Measurements from ENCODE around the gene TTC8.
"Not testable (repeated sequence)": the region's sequence is repeated elsewhere in the genome, so short reads cannot be mapped to it uniquely, and the experiment has no call there.

TTC8 gene

DNA sequence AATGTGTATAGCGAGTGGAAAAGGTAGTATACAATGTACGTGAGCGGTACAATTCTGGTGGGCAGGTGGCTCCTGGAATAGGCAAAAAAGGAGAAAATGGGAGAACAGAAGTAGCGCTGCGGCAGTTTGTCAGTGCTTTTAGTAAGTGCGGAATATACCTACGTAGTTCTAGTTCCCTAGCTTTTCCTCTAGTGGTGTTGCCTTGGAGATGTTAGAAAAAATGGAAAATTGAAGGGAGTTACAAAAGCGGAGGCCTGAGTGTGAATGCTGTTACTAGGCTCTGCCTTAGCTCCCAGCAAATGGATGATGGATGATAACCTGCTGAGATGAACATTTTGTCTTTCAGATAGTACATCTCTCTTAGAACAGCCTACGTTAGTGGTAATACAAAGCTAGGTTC lies 1.1 kb downstream of the TTC8 start:
- no peak for DNase-seq

DNA sequence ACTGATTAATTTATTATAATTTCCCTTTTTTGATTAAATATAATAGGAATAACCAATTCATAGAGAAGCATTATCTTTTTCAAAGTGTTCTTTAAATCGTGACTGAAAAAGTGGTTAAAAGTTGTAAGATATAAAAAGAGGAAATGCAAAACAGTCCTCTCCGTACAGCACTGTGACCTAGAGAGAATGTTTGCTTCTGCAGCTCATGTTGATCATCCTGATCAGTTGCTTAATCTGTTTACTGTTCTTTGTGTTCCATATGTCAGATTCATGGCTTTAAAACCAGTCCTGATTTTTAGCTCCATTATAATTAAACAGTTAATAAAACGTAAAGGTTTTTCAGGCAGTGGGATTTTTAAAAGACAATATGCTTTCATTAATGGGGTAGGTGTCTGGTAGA lies 4.7 kb downstream of the TTC8 start:
- DNase-seq, result no peak

DNA sequence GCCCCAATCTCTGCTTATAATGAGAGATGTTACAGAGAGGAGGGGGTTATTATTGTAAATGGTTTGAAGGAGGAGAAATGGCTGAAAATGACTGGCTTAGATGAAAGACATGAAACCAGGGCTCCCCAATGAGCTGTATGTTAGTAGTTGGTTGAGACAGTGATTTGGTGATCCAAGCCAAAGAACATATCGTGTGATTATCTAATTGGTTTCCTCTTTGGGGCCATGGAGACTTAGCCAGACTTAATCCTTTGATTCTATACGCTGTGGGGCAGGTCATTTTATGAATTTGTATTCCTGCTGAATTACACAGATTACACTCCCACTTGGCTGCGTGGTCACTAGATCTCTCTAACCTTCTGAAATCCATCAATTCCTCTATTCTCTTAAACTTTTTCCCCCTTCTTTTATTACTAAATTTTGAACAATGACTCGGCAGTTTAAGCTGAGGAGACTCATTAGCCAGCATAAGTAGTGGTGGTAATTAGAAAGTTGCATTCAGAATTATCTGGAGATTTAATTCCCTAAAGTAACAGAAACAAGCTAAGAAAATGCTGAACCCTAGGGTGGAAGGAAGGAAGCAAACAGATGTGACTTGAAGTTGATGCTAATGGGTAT lies 5.3 kb downstream of the TTC8 start:
- no peak for DNase-seq

DNA sequence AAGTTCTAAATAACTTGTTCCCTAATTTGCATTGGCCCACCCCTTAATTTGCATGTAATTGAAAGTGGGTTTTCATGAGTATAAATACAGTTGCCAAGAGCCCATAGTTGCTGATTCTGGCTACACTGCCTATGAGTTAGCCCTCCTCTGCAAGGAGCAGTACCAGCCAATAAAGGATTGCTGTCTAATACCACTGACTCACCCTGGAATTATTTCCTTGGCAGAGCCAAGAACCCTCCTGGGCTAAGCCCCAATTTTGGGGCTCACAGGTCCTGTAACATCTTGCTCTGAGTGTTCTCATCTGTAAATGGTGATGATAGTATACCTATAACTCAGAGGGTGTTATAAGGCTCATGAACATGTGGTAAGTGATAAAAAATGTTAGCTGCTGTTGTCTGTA lies 6.8 kb downstream of the TTC8 start:
- no peak for DNase-seq

DNA sequence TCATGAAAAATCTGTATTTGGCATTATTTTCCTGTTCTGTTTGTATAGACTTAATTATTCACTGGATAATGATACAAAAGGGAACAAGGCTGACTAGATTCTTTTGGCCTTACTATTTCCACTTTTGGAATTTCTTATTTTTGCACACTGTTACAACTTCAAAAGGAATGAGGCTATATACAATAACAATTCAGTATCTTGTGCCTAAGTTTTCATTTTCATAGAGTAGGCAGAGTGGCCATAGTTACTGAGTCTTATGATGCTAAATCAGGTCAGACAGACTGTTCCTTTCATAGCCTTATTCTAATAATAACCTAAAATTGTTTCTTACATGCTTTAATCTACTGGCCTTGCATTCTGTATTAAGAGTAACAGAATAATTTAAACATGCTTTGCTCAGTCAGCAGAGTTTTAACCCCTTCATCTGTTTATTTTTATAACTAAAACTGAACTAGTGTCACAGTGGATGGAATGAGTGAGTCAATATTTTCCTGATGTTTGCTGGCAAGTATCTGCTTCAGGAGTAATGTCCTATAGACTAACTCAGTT lies 10.5 kb downstream of the TTC8 start:
- no peak for DNase-seq

DNA sequence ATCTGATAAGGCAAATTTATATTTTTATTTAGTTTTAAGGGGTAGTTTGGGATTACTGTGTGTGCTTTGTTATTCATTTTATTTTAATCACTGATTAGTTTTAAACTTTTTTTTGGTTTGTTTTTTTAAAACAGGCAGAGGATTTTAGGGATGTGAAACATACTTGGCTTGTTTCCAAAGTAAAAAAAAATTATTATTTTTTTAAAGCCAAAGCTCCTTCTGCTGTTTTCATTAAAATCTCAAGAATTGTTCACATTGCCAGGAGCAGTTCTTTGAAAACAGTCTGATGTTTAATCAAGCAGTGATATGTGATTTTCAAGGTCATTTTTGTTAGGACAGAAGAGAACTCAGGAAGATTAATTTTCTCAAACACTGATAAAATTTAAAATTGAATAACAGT lies 11.2 kb downstream of the TTC8 start:
- no peak for DNase-seq

DNA sequence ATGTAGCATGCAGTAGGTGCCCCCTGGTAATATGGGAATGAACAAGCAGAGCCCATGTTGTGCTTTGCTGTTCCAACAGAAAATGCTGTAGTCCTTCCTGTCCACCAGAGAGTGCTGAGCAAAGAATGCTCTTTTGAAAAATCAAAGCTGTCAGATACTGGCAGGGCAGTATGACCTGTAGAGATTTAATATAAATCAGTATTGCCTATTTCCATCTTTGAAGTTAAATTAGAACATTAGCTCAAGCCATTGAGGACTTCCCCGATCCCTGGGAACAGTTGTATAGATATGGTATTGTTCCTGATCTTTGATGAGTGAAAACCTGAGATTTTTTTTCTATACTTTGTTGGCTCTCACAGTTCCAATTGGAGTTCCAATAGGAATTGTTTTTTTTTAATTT lies 13.0 kb downstream of the TTC8 start:
- no peak for DNase-seq

DNA sequence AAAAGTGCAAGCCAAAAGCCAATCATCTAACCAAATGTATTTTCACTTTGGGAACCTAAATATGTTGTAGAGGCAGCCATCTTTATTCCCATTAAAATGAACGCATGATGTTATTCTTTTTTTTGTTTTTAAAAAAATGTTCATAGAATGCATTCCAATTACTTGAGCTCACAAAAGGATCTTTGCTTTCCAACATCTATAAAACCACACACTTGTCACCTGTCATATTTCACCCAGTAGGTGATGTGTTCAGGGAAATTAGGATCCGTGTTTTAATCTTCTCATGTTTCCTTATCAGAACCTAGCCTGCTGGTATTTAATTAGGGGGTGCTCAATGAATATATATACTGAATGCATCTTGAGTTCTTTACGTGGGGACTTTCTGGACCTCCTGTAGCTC lies 13.6 kb downstream of the TTC8 start:
- no peak for DNase-seq

DNA sequence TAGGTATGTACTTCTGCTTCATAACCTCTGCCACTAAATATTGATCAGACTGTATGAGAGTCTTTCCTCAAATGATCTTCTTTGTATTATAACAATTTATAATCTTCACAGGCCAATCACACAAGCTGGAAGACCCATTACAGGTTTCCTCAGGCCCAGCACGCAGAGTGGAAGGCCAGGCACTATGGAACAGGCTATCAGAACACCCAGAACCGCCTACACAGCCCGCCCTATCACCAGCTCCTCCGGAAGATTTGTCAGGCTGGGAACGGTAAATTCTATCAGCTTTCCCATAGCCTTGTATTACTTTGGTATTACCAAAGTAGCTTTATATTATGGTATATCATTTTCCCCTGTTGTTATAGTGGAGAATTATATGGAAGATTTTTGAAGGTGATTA lies 16.5 kb downstream of the TTC8 start:
- no peak for DNase-seq

DNA sequence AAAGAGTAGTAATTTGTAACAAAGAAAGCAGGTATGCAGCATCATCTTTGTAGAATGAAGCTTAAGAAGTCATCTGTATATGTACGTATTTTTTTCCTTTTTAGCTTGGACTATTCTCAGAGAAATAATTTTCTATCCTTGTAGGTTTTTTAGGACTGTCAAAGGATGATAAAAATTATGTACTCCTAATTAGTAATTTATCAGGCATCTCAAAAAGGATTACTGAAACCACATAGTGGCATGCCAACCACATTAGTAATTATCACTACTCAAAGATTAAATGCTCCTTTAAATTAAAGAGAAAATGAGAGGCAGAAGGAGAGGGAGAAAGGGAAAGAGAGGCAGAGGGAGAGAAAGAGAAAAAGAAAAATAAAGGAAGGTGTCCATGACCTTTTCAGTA lies 17.3 kb downstream of the TTC8 start:
- DNase-seq, result no peak

DNA sequence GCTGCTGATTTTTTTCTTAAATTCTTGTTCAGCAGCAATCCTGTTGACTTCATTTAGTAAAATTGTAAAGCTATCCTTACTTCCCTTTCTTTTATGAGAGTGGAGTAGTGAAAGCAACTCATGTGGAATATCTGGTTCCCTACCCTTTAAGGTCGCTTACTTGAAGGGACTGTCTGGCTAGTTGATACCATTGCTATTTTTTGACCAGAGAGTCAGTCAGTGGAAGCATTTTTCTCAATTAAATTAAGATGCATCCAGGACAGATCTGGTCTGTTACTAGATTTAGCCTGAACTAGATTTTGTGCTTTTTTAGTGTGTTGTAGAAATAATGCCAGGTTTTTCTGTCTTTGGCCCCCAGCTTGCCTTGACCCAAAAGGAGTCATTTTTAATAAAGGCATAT lies 18.0 kb downstream of the TTC8 start:
- no peak for DNase-seq

DNA sequence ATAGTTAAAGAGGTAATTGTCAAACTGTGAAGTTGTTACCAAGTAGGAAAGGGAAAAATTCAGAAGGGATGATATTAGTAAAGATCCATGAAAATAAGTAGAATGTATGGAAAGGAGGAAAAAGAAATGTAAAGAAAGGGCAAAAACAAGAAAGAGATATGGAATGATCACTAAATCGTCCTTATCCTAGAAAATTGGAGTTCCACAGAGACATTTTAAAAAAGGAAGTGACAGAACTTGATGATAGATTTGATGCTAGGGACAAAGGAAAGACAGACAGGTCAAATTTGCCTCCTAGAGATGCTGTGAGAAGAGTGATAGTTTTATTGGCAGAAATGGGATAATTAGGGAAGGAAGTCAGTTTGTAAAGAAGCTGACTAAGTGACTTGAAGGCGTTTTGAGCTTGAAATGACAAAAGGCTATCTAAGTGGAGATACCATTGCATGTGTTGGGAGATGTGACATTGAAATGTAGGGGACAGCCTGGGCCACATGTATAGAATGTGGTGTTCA lies 20.6 kb downstream of the TTC8 start:
- no peak for DNase-seq

DNA sequence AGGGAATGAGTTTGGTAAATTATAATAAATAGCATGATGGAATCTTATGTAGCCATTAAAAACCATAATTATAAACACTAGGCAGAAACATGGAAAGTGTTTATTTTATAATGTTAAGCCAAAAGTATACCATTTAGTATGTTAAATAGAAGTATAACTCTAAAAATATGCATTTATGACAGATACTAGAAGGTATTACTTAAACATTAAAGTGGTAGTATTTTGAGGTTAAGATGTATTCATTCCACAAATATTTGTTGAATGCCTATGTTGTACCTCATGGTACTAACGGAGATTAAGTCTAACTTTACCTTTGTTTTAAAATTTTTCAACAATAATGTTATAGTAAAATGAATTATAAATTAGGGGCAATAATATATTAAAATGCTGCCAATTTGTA lies 24.1 kb downstream of the TTC8 start:
- DNase-seq, result no peak

DNA sequence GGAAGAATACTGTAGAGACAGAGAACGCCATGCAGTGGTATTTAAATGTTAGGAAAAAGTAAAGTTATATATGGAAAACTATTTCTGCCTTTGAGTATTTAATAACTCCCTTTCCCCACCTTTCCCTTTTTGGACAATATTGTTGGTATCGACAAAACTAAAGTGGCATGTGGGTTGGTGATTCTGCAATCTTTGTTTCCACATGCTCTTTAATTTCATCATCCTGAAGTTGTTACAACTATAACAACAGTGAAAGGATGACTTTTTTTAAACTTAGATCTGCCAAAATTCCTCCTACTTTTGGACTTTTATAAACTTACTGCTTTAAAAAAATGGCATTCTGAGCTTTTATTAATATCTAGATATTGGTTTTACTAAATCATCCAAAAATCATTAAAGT lies 25.3 kb downstream of the TTC8 start:
- DNase-seq, result no peak

DNA sequence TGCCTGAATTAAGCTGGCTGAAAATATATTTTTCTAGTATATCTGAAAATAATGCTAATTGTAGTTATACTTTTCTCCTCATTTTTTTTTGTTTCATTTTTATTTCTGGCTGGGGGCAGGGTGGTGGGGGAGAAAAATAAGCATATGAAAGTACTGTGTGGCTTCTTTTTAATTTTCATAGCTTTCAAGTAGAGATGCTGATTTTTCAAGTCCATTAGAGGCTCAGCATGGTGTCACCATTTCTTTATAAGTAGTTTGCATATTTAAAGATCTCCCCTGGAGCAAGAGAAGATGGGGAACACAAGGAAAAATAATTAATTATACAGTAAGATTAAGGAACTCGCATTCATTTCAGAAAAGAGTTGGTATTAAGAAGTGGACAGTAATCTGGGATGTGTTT lies 27.1 kb downstream of the TTC8 start:
- DNase-seq, result no peak

DNA sequence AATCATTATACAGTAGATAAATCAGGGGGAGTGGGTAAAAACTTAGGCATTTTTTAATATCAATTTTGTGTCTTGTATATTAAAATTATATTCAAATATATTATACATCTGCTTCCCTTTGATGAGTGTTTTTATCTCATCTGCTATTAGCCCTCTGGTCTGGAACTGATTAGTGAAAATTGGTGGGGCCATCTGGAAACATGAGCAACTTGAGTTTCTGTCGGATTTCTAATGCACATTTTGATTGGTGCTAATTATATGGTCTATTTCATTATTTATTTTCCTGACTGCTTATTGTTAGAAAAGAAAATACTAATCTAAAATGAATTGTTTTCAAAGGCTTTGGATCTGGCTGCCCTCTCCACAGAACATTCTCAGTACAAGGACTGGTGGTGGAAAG lies 28.2 kb downstream of the TTC8 start:
- DNase-seq, result no peak

DNA sequence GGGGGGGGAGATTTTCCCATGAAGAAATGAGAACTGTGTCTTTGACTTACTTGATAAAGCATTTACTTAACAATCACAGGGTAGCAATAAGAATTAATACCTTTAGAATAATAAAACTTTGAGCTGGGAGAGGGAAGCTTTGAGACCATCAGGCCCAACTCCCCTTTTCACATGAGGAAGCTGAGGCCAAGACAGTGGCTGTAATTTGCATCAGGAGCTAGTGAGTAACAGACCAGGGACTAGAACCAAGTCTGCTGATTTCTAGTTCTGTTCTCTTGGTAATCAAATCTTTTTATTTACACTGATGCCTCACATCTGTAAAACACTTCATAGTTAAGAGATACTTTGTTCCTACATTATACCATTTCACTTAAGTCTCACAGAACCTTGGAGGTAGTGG lies 28.7 kb downstream of the TTC8 start:
- DNase-seq, result no peak

DNA sequence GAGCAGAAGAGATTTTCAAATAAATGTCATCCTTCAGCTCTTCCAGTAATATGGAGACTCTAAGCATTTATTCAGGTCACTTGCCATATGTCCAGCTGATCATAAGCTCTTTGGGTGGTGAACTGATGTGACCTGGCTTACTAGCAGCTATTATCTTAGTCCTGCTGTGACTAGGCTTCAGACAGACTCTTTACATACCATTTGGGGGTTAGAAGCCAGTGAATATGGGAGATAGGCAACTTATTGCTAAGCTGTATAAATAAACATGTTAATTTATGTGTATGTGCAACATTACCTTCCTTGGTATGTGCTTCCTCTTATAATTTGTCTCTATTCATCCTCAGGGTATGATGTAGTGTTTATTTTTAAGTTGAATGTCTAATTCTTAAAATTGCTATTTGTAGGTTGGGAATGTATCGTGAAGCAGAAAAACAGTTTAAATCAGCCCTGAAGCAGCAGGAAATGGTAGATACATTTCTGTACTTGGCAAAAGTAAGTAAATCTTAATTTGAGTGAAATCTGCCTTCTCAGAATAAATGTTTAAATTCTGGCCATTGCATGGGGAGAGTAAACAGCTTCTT lies 32.4 kb downstream of the TTC8 start:
- DNase-seq, result no peak

DNA sequence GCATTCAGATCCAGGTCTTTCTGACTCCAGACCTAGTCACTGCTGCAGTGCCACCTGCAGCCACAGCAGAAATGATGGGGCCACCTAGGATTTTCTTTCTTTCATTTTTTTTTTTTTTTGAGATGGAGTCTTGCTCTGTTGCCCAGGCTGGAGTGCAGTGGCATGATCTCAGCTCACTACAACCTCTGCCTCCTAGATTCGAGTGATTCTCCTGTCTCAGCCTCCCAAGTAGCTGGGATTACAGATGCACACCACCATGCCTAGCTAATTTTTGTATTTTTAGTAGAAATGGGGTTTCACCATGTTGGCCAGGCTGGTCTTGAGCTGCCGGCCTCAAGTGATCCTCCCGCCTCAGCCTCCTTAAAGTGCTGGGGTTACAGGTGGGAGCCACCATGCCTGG lies 33.4 kb downstream of the TTC8 start:
- not testable (repeated sequence) for DNase-seq

DNA sequence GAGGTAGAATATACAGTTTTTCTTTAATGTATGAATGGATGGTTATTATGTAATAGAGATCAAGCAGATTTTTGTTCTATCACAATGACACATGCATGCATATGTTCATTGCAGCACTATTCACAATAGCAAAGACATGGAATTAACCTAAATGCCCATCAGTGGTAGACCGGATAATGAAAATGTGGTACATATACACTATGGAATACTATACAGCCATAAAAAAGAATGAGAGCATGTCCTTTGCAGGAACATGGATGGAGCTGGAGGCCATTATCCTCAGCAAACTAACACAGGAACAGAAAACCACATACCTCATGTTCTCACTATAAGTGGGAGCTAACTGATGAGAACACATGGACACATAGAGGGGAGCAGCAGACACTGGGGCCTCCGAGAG lies 34.7 kb downstream of the TTC8 start:
- not testable (repeated sequence) for DNase-seq

DNA sequence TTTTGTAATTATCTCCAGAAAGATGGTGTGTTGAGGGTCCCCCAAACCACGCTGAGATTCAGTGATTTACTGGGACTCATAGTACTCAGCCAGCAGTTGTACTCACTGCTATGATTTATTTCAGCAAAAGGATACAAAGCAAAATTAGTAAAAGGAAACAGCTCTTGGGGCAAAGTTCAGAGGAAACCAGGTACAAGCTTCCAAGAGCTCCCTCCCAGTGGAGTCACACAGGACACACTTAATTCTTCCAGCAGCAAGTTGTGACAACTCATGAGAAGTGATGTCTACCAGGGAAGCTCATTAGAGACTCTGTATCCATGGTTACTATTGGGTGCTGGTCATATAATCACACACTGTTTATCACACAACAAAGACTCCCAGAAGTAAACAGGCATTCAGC lies 38.7 kb downstream of the TTC8 start:
- no peak for DNase-seq

DNA sequence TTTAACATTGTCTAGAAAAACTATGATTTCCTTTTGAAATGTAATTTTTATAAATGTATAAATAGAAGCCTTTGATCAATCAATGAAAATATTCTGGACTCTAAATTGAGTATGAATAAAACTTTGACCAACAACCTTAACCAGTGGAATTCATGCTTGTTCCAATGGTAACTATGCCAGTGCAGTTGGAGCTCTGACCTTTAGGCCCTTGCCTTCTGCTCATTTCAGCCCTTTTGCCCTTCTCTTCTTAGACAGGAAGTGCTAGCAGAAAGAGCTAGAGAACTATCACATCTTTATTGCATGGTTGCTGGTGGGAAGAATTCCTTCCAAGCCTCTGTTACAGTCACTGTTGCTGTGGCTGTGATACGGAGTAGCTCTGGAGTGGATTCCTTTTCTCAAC lies 39.7 kb downstream of the TTC8 start:
- DNase-seq, result no peak

DNA sequence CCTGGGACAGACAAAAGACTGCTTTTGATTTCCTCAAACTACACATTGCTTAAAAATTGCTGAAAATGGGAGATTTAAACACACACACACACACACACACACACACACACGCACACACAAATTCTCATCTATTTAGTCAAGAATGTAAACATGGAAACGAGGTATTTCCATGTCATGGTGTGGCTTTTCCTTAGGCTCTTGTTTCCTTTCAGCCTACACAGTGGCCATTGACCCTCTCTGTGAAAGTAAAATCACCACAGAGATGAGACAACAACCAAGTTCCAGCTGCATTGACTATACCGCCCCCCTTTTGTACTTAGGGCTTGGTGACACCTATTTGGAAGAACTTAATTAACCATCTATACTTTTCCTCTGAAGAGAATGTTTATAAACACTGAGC lies 41.9 kb downstream of the TTC8 start:
- DNase-seq, result no peak

DNA sequence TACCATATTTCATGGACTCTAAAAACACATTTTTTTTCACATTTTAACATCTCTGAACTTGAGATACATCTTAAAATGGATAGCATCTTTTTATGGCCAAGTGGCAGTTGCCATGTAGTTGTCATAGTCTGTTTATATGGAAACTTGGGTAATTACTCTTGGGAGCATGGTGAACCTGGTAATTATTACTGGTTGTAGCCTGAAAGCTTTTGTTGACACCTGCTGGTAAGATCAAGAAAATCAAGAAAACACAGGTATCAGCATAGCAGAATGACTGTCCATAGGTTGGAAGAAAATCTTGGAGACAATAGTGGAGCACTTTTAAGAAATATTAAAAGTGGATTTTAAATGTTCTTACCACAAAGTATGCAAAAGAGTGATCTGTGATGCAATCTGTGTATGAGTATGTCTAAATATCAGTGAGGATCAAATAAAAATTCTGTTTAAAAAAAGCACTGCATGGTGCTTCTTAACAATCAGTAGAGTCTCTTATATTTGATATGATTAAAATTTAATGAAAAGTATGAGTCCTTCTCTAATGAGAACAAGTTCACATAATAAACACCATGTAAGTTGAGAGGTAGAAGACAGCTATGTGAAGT lies 44.2 kb downstream of the TTC8 start:
- no peak for DNase-seq

DNA sequence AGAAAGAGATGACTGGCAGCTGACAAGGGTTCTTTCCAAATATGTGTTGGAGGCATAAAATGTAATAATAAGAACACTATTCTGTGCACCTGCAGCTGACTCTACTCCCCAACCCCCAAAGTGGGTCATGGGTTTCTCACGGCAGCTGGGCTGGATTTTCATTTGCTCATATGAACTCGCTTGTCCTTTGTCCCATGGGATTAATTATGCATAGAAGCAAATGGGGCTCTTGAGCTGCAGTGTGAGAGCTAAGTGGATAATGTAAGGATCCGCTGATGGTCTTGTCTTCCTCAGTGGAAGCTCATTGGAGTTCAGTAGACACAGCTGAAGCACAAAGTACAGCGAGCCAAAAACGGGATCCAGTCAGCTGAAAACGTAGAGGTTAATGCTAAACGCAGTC lies 46.3 kb downstream of the TTC8 start:
- no peak for DNase-seq

All from activated CD4-positive, alpha-beta T cell treated with anti-CD3 and anti-CD28 coated beads, Interleukin-2, amount 50 U/mL, for 4 hours (primary cell).